Astrocyte (in vitro differentiated cells and primary cell): ENCODE data around the gene MAEA. TPM values are rescaled to one million over a fixed set of nuclear protein-coding genes. Genes with fewer than 3 reads are reported as not detected.
A peak's percentile ranks its signal among the peaks of the same experiment; 100 is the strongest.

ENCODE experiments used
- DNase-seq: peaks from one replicate; pipeline ENCODE4 v3.0.0-alpha.2; 2010; ENCODE audit warnings: low read depth
- FAIRE-seq: peaks from 2 replicates; lab custom pipeline; 2011; peaks lifted over from hg19 to GRCh38; lab: Jason Lieb, UNC
- H2AFZ ChIP-seq: 2 replicates; pipeline ENCODE4 v1.6.0; 2012; ENCODE audit warnings: low read depth, low read length, inconsistent platforms
- H3K27ac ChIP-seq: 2 replicates; pipeline ENCODE4 v1.5.1; 2011; ENCODE audit warnings: low read depth, low read length, inconsistent platforms
- H3K27me3 ChIP-seq: 2 replicates; pipeline ENCODE4 v1.6.0; 2011; ENCODE audit warnings: low read length, inconsistent platforms; ENCODE audit not compliant: insufficient read depth
- H3K36me3 ChIP-seq: 2 replicates; pipeline ENCODE4 v1.5.1; 2011; ENCODE audit warnings: low read length, inconsistent platforms; ENCODE audit not compliant: insufficient read depth
- H3K4me1 ChIP-seq: 2 replicates; pipeline ENCODE4 v1.5.1; 2011; ENCODE audit warnings: low read length, inconsistent platforms; ENCODE audit not compliant: insufficient read depth
- H3K4me2 ChIP-seq: 2 replicates; pipeline ENCODE4 v1.6.0; 2012; ENCODE audit warnings: low read length, inconsistent platforms
- H3K4me3 ChIP-seq: 2 replicates; pipeline ENCODE4 v1.5.1; 2011; ENCODE audit warnings: low read depth, mild to moderate bottlenecking, low read length, inconsistent platforms; ENCODE audit not compliant: insufficient read depth
- H3K79me2 ChIP-seq: 2 replicates; pipeline ENCODE4 v1.6.0; 2012; ENCODE audit warnings: mild to moderate bottlenecking, low read length, inconsistent platforms; ENCODE audit not compliant: insufficient read depth
- H3K9ac ChIP-seq: 2 replicates; pipeline ENCODE4 v1.6.0; 2012; ENCODE audit warnings: mild to moderate bottlenecking, low read length, inconsistent platforms
- H3K9me3 ChIP-seq: 2 replicates; pipeline ENCODE4 v1.5.1; 2012; ENCODE audit warnings: low read depth, mild to moderate bottlenecking, low read length, inconsistent platforms; ENCODE audit not compliant: insufficient read depth
- H4K20me1 ChIP-seq: 2 replicates; pipeline ENCODE4 v1.6.0; 2012; ENCODE audit warnings: low read length, inconsistent platforms; ENCODE audit not compliant: insufficient read depth
- H3K27ac Mint-ChIP-seq: one replicate; pipeline ENCODE4 v1.8.0; 2021; ENCODE audit warnings: mild to moderate bottlenecking, mixed read lengths; ENCODE audit not compliant: unreplicated experiment
- H3K27me3 Mint-ChIP-seq: one replicate; pipeline ENCODE4 v1.8.0; 2021; ENCODE audit warnings: low read depth, mixed read lengths; ENCODE audit not compliant: unreplicated experiment
- H3K36me3 Mint-ChIP-seq: one replicate; pipeline ENCODE4 v1.8.0; 2021; ENCODE audit warnings: low read depth, mixed read lengths; ENCODE audit not compliant: unreplicated experiment
- H3K4me1 Mint-ChIP-seq: one replicate; pipeline ENCODE4 v1.8.0; 2021; ENCODE audit warnings: low read depth, mixed read lengths; ENCODE audit not compliant: unreplicated experiment
- H3K4me3 Mint-ChIP-seq: one replicate; pipeline ENCODE4 v1.8.0; 2021; ENCODE audit warnings: mild to moderate bottlenecking, moderate library complexity, mixed read lengths; ENCODE audit not compliant: unreplicated experiment
- H3K9me3 Mint-ChIP-seq: one replicate; pipeline ENCODE4 v1.8.0; 2021; ENCODE audit warnings: mild to moderate bottlenecking, mixed read lengths; ENCODE audit not compliant: unreplicated experiment
- EZH2 ChIP-seq: IDR thresholded peaks from 2 replicates; pipeline ENCODE4 v1.6.1; 2012; ENCODE audit warnings: mild to moderate bottlenecking, low read length, inconsistent platforms; ENCODE audit not compliant: insufficient read depth
- total RNA-seq: library from RNA; stranded (reverse); gene quantifications from 2 replicates; pipeline ENCODE4 v1.2.1, GENCODE V29; 2021
- TF ChIP-seq, protein P1 (sequence below): IDR thresholded peaks from 2 replicates; pipeline ENCODE4 v1.5.1; 2011; ENCODE audit warnings: low read depth, mild to moderate bottlenecking, inconsistent platforms, low read length, moderate library complexity; ENCODE audit not compliant: insufficient read depth

Gene MAEA
- total RNA-seq, 1 donor from 2014 or later = 79.3 TPM

DNA sequence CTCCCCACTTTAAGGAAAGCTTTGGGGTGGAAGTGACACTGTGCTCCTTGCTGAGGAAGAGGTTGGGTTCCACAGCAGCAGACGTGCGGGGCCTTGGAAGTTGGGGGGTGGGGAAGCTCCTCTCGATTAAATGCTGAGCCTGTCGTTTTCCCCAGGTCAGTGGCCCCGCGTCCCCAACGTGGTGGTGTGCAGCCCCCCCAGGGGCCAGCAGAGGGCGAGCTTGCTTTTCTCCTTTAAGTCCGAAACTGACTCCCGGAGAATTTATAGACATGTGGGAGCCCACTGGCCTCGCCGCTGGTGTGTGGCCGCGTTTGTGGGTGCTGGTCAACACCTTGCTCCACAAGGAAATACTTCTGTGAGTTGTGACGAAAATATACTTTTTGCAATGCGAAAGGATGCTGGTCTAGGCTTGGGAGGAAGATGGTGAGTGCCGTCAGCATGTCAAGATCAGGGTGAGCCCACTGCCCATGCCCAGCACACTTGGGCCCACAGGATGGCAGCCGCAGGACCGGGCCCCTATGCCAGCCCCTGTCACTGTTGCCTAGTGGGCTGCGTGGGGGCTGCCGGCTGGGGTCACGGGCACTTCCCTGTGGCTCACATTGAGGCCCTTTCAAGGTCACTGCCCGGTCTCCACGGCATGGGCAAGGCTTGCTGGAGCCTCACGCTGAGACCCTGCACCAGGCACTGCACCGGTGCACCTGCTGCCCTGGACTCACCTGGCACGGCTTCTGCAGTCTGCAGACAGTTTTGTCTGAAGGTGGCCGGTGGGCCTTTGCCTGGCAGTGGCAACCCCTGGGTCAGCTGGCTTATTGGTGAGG lies 66.7 kb downstream of the MAEA start:
- FAIRE-seq (no peak), DNase-seq (peak; percentile 12)
- Histone ChIP-seq H3K79me2 (no peaks in the 10 kb centered on the region), H3K27ac (no peak overlapping the region), H2AFZ (no peak overlapping the region), H4K20me1 (peaks cover 13% of the 10 kb centered on the region), H3K27me3 (no peaks in the 10 kb centered on the region), H3K4me3 (no peak overlapping the region), H3K4me1 (peaks cover 4% of the 10 kb centered on the region), H3K9me3 (no peaks in the 10 kb centered on the region), H3K9ac (no peak overlapping the region), H3K4me2 (no peak overlapping the region), H3K36me3 (no peaks in the 10 kb centered on the region)
- Mint-ChIP-seq H3K4me1 (peaks cover 3% of the 10 kb centered on the region), H3K27me3 (no peaks in the 10 kb centered on the region), H3K36me3 (peaks cover 13% of the 10 kb centered on the region), H3K9me3 (no peaks in the 10 kb centered on the region), H3K4me3 (no peak overlapping the region), H3K27ac (no peak overlapping the region)
- no peak for TF ChIP-seq EZH2
- TF ChIP-seq, protein P1, sequence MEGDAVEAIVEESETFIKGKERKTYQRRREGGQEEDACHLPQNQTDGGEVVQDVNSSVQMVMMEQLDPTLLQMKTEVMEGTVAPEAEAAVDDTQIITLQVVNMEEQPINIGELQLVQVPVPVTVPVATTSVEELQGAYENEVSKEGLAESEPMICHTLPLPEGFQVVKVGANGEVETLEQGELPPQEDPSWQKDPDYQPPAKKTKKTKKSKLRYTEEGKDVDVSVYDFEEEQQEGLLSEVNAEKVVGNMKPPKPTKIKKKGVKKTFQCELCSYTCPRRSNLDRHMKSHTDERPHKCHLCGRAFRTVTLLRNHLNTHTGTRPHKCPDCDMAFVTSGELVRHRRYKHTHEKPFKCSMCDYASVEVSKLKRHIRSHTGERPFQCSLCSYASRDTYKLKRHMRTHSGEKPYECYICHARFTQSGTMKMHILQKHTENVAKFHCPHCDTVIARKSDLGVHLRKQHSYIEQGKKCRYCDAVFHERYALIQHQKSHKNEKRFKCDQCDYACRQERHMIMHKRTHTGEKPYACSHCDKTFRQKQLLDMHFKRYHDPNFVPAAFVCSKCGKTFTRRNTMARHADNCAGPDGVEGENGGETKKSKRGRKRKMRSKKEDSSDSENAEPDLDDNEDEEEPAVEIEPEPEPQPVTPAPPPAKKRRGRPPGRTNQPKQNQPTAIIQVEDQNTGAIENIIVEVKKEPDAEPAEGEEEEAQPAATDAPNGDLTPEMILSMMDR = peak; percentile 74

DNA sequence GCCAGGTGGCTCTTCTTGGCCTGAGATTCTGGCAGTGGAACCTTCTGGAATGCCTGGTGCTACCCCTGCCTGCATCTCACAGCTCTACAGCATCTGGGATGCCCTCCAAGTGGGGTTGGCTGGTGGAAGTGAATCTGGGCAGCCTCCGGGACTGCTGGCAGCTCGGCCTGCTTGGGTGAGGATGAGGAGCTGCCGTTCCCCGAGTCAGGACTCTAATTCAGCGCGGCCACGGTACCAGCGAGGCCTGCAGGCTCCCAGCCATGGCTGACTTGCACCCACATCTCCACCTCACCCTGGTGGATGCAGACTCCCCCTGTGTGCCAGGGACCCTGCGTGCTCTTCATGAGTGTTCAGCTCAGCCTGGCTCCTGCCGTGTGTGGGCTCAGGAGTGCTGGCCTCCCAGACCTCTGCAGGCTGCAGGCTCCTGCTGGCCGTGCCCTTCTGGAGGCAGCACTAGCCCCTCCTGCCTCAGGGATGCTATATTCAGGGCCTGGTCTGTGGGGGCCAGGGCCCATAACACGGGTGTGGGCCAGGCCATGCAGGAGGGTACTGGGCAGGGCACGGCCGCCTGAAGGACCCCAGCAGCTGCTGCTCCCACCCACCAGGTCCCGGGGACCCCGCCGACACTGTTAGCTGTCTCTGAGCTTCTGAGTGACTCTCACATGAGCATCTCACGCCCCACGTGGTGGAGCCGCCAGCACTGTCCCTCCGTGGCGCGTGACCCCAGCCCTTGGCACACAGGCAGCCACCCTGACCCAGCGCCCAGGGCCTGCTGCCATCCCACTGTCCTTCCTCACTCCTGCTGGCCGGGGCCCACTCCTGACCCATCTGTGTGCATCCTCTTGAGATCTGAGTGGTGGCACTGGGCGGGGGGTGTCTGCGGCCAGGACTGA lies 67.9 kb downstream of the MAEA start:
- no peak for DNase-seq
- no peaks in the 10 kb centered on the region for H3K79me2 ChIP-seq

More for the DNA sequence above, 67.9 kb downstream of the MAEA start:
- Mint-ChIP-seq H3K27me3 (no peaks in the 10 kb centered on the region), H3K27ac (no peak overlapping the region), H3K4me3 (no peak overlapping the region), H3K4me1 (peaks cover 3% of the 10 kb centered on the region), H3K9me3 (no peaks in the 10 kb centered on the region), H3K36me3 (peaks cover 17% of the 10 kb centered on the region)
- no peak overlapping the region for H3K9ac ChIP-seq
- peaks cover 4% of the 10 kb centered on the region for H3K4me1 ChIP-seq
- H2AFZ ChIP-seq = no peak overlapping the region
- H3K27me3 ChIP-seq = no peaks in the 10 kb centered on the region
- TF ChIP-seq EZH2 = no peak
- TF ChIP-seq, protein P1 = no peak
- peaks cover 6% of the 10 kb centered on the region for H4K20me1 ChIP-seq
- no peak overlapping the region for H3K4me3 ChIP-seq
- no peak overlapping the region for H3K4me2 ChIP-seq
- no peak for FAIRE-seq
- no peak overlapping the region for H3K27ac ChIP-seq
- H3K9me3 ChIP-seq = no peaks in the 10 kb centered on the region
- no peaks in the 10 kb centered on the region for H3K36me3 ChIP-seq
